Loucy (cell line): ENCODE measurements around the gene NEUROD2.

Source experiments
- H2AFZ ChIP-seq: fragments of 200-600 bp; sonication (generic); 2 replicates; pipeline ENCODE4 v1.6.0; 2016; ENCODE audit warnings: antibody characterized with exemption, mild to moderate bottlenecking, low read length, moderate library complexity
- H3F3A ChIP-seq: fragments of 200-600 bp; 2 replicates; pipeline ENCODE4 v1.6.0; 2016; ENCODE audit warnings: antibody characterized with exemption, low read depth, mild to moderate bottlenecking
- H3K27me3 ChIP-seq: fragments of 200-600 bp; sonication (generic); 2 replicates; pipeline ENCODE4 v1.6.1; 2014; ENCODE audit warnings: low read length, mild to moderate bottlenecking; ENCODE audit not compliant: insufficient read depth, poor library complexity, severe bottlenecking
- H3K36me3 ChIP-seq: fragments of 200-600 bp; sonication (generic); 2 replicates; pipeline ENCODE4 v1.6.1; 2016; ENCODE audit warnings: low read length; ENCODE audit not compliant: insufficient read depth
- H3K4me1 ChIP-seq: fragments of 200-600 bp; sonication (generic); 2 replicates; pipeline ENCODE4 v1.5.1; 2014; ENCODE audit warnings: low read length, mild to moderate bottlenecking; ENCODE audit not compliant: insufficient read depth, poor library complexity, severe bottlenecking
- H3K4me2 ChIP-seq: fragments of 200-600 bp; sonication (generic); 2 replicates; pipeline ENCODE4 v1.6.0; 2014; ENCODE audit warnings: antibody characterized with exemption, low read length, low read depth, mild to moderate bottlenecking; ENCODE audit not compliant: poor library complexity, severe bottlenecking
- H3K4me3 ChIP-seq: fragments of 200-600 bp; sonication (generic); 2 replicates; pipeline ENCODE4 v1.5.1; 2014; ENCODE audit warnings: low read length, mild to moderate bottlenecking, mixed read lengths; ENCODE audit not compliant: poor library complexity, severe bottlenecking
- H3K79me2 ChIP-seq: fragments of 200-600 bp; sonication (generic); 2 replicates; pipeline ENCODE4 v1.6.1; 2014; ENCODE audit warnings: low read length; ENCODE audit not compliant: insufficient read depth
- H3K9ac ChIP-seq: fragments of 200-600 bp; sonication (generic); 2 replicates; pipeline ENCODE4 v1.6.0; 2014; ENCODE audit warnings: mild to moderate bottlenecking, low read depth, low read length, moderate library complexity; ENCODE audit not compliant: poor library complexity, severe bottlenecking
- H3K9me2 ChIP-seq: fragments of 200-600 bp; sonication (generic); replicated peaks from 2 replicates; pipeline ENCODE4 v1.6.1; 2016; ENCODE audit warnings: low read depth, low read length, mixed read lengths
- H3K9me3 ChIP-seq: fragments of 200-600 bp; sonication (generic); 2 replicates; pipeline ENCODE4 v1.6.1; 2014; ENCODE audit warnings: mild to moderate bottlenecking, antibody characterized with exemption, low read length, low read depth; ENCODE audit not compliant: insufficient read depth
- H4K20me1 ChIP-seq: fragments of 200-600 bp; sonication (generic); 2 replicates; pipeline ENCODE4 v1.6.0; 2014; ENCODE audit warnings: antibody characterized with exemption, low read length, mild to moderate bottlenecking; ENCODE audit not compliant: insufficient read depth, poor library complexity, severe bottlenecking
- CTCF ChIP-seq: fragments of 200-600 bp; sonication (generic); conservative IDR thresholded peaks from 2 replicates; pipeline ENCODE4 v1.5.1; 2014; ENCODE audit warnings: mild to moderate bottlenecking, antibody characterized with exemption, low read length
- EZH2phosphoT487 ChIP-seq: fragments of 200-600 bp; IDR thresholded peaks from 2 replicates; pipeline ENCODE4 v1.6.1; 2018; ENCODE audit warnings: antibody characterized with exemption, mild to moderate bottlenecking, moderate library complexity, borderline replicate concordance

NEUROD2 gene

GRCh38 chr17:39569126-39569525, 38.6 kb downstream of the NEUROD2 start:
- no peak overlapping the region for H3K4me2 ChIP-seq
- H3K36me3 ChIP-seq: peaks cover 7% of the 10 kb centered on the region; the same call in 1 of the 2 replicates
- no peaks in the 10 kb centered on the region for H4K20me1 ChIP-seq
- no peak overlapping the region for H3K4me3 ChIP-seq
- no peaks in the 10 kb centered on the region for H3K9me2 ChIP-seq
- no peaks in the 10 kb centered on the region for H3K4me1 ChIP-seq
- no peak overlapping the region for H3K9ac ChIP-seq
- H3F3A ChIP-seq: no peaks in the 10 kb centered on the region
- no peak overlapping the region for H2AFZ ChIP-seq
- H3K79me2 ChIP-seq: no peaks in the 10 kb centered on the region
- H3K9me3 ChIP-seq: peaks cover 3% of the 10 kb centered on the region; the same call in 1 of the 2 replicates
- no peak for TF ChIP-seq CTCF
- no peak for TF ChIP-seq EZH2phosphoT487
- H3K27me3 ChIP-seq: no peaks in the 10 kb centered on the region

GRCh38 chr17:39568702-39569101, 39.0 kb downstream of the NEUROD2 start:
- peaks cover 7% of the 10 kb centered on the region; the same call in 1 of the 2 replicates for H3K36me3 ChIP-seq

GRCh38 chr17:39566094-39566850, 41.4 kb downstream of the NEUROD2 start:
- no peaks in the 10 kb centered on the region for H3K4me1 ChIP-seq
- H3F3A ChIP-seq: no peaks in the 10 kb centered on the region
- H3K79me2 ChIP-seq: no peaks in the 10 kb centered on the region
- no peaks in the 10 kb centered on the region for H4K20me1 ChIP-seq
- peaks cover 7% of the 10 kb centered on the region; the same call in 1 of the 2 replicates for H3K36me3 ChIP-seq
- H3K4me2 ChIP-seq: no peak overlapping the region
- no peaks in the 10 kb centered on the region for H3K9me3 ChIP-seq
- H3K9me2 ChIP-seq: no peaks in the 10 kb centered on the region
- H3K4me3 ChIP-seq: no peak overlapping the region
- H3K27me3 ChIP-seq: no peaks in the 10 kb centered on the region
- no peak overlapping the region for H3K9ac ChIP-seq
- no peak overlapping the region for H2AFZ ChIP-seq
- TF ChIP-seq EZH2phosphoT487 (no peak), CTCF (no peak)

More at GRCh38 chr17:39568702-39569101, 39.0 kb downstream of the NEUROD2 start:
- Histone ChIP-seq H3K27me3 (no peaks in the 10 kb centered on the region), H3K9ac (no peak overlapping the region), H3K4me1 (no peaks in the 10 kb centered on the region), H3K9me3 (peaks cover 3% of the 10 kb centered on the region; the same call in 1 of the 2 replicates), H3K9me2 (no peaks in the 10 kb centered on the region), H3F3A (no peaks in the 10 kb centered on the region), H4K20me1 (no peaks in the 10 kb centered on the region), H3K4me3 (no peak overlapping the region), H3K4me2 (no peak overlapping the region), H2AFZ (no peak overlapping the region), H3K79me2 (no peaks in the 10 kb centered on the region)
- TF ChIP-seq EZH2phosphoT487 (no peak), CTCF (no peak)
